Activated B cell treated with CpG ODN at 0.5 μM for 24 hours (primary cell): ENCODE measurements around the gene TXNDC5. TPM values are rescaled to one million over a fixed set of nuclear protein-coding genes. Genes with fewer than 3 reads are reported as not detected.

Experiments used
- ATAC-seq: fragments of 200-7000 bp; cut with Tn5 transposase; one replicate; pipeline ENCODE4 v1.10.0; 2021; ENCODE audit warnings: low read depth, mild to moderate bottlenecking, moderate library complexity
- CTCF ChIA-PET: fragments of 350-600 bp; sonication (Branson Sonifier 250); formaldehyde crosslinking; loops from one replicate; lab custom pipeline; 2021; ENCODE audit warnings: antibody characterized with exemption; lab: Charles Lee
- POLR2A ChIA-PET: fragments of 350-600 bp; sonication (Branson Sonifier 250); formaldehyde crosslinking; loops from one replicate; lab custom pipeline; 2021; ENCODE audit warnings: antibody characterized with exemption; lab: Charles Lee
- DNase-seq: peaks from one replicate; pipeline ENCODE4 v3.0.0; 2022
- H3K27ac Mint-ChIP-seq: one replicate; pipeline ENCODE4 v1.8.0; 2020; ENCODE audit warnings: mixed read lengths
- H3K27me3 Mint-ChIP-seq: one replicate; pipeline ENCODE4 v1.8.0; 2021; ENCODE audit warnings: mixed read lengths
- H3K36me3 Mint-ChIP-seq: one replicate; pipeline ENCODE4 v1.8.0; 2021; ENCODE audit warnings: low read depth, mixed read lengths
- H3K4me1 Mint-ChIP-seq: one replicate; pipeline ENCODE4 v1.8.0; 2021; ENCODE audit warnings: mixed read lengths
- H3K4me3 Mint-ChIP-seq: one replicate; pipeline ENCODE4 v1.8.0; 2020; ENCODE audit warnings: mild to moderate bottlenecking, mixed read lengths
- H3K9me3 Mint-ChIP-seq: one replicate; pipeline ENCODE4 v1.8.0; 2020; ENCODE audit warnings: mixed read lengths
- intact Hi-C: fragments of 100-400 bp; cut with micrococcal nuclease; formaldehyde crosslinking; loops from one replicate; pipeline ENCODE4 v1.15.1; 2024
- total RNA-seq: library from RNA; stranded (reverse); gene quantifications from 2 replicates; pipeline ENCODE4 v1.2.3, GENCODE V29; 2022
- TF ChIP-seq, protein P1 (sequence below): fragments of 200-600 bp; IDR thresholded peaks from one replicate; pipeline ENCODE4 v1.8.0; 2022; ENCODE audit warnings: antibody characterized with exemption, mild to moderate bottlenecking

The TXNDC5 gene
- total RNA-seq, 1 donor from 2014 or later, result 68.2 TPM

DNA sequence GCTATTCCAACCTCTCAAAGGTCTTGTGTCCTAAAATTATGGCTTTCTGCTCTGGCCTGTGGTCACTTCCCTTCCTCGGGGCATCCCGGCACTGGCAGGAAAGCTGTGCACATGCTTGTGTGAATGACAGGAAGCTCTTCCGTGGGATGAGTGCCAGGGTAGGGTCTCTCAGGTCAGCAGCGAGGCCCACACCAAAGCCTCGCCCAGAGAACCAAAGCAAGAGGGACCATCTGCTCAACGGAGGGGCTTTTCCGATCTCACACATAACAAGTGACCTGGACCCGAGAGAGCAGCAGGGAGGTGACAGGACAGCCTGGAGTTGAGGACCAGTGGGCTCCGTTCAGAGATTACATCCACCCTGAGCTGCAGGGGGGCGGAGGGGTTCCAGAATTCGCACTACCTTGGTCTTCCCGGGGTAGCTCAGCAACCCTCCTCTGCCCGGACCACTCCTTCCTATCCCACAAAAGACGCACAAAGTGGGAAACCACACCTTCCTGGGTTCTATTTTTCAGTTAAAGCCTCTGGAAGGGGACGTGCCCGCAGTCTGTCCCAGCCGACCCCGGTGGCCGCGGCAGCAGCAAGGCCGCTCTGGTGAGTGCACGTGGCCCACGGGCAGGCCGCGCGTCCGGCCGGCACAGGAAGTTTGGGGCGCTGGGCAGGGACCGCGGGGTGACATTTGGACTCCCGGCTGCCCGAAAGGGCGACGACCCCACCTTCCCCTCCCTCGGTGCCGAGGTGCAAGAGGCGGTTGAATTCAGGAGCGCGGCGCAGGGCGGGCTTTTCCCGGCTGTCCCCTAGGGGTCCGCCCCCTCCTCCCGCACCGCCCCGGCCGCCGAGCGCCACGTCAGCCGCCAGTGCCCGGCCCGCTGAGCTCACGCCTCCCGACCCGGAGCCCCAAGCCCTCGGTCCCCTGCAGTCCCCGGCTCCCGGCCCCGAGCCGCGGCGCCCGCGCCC is 988 bp downstream of the TXNDC5 start:
- peaks cover 7% of the 10 kb centered on the region for H3K36me3 Mint-ChIP-seq
- CTCF ChIA-PET, result interaction anchor here (1.1 kb wide), 1 partner anchor 23 kb away, joined by 3 read pairs; no protein-coding TSS in a partner anchor
- DNase-seq, result peak; percentile 44

DNA sequence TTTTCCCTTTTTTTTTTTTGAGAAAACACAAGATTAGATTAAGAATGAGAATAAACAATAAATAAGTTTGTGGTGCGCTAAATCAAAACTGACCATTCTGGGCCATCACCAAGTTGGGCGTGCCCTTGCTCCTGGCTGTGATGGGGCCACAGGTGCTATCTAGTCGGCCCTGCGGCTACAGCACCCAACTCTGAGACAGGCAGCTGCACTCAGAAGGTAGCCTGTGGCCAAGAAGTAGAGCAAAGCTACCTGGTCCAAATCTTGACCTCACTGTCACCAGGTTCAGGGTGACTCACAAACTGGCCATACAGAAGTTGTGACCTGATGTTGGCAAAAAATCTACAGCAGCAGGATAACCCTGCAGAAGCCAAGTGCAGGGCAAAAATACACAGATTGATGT is 3.4 kb downstream of the TXNDC5 start:
- Mint-ChIP-seq H3K27ac (no peak overlapping the region), H3K4me1 (peaks cover 32% of the 10 kb centered on the region), H3K4me3 (no peak overlapping the region), H3K27me3 (no peaks in the 10 kb centered on the region), H3K9me3 (no peaks in the 10 kb centered on the region), H3K36me3 (peaks cover 30% of the 10 kb centered on the region)
- ChIA-PET CTCF (no interaction called here), POLR2A (no interaction called here)
- TF ChIP-seq, protein P1, sequence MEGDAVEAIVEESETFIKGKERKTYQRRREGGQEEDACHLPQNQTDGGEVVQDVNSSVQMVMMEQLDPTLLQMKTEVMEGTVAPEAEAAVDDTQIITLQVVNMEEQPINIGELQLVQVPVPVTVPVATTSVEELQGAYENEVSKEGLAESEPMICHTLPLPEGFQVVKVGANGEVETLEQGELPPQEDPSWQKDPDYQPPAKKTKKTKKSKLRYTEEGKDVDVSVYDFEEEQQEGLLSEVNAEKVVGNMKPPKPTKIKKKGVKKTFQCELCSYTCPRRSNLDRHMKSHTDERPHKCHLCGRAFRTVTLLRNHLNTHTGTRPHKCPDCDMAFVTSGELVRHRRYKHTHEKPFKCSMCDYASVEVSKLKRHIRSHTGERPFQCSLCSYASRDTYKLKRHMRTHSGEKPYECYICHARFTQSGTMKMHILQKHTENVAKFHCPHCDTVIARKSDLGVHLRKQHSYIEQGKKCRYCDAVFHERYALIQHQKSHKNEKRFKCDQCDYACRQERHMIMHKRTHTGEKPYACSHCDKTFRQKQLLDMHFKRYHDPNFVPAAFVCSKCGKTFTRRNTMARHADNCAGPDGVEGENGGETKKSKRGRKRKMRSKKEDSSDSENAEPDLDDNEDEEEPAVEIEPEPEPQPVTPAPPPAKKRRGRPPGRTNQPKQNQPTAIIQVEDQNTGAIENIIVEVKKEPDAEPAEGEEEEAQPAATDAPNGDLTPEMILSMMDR, result no peak
- ATAC-seq (no peak), DNase-seq (no peak)
- intact Hi-C loops, result no loop called here

More for the DNA sequence above, 988 bp downstream of the TXNDC5 start:
- peak; percentile 51 for ATAC-seq
- TF ChIP-seq, protein P1, result no peak
- intact Hi-C loops, result loop anchor here (1.0 to 5.0 kb wide), 4 partner anchors 24 to 193 kb away; partner anchors contain the start of genes BLOC1S5, BMP6 and EEF1E1
- peaks cover 32% of the 10 kb centered on the region for H3K4me1 Mint-ChIP-seq
- POLR2A ChIA-PET, result interaction anchor here (1.0 to 1.7 kb wide), 2 partner anchors 9 to 23 kb away, joined by 3 to 8 read pairs; no protein-coding TSS in a partner anchor
- H3K27ac Mint-ChIP-seq, result peak overlapping the region; percentile 69
- H3K27me3 Mint-ChIP-seq, result no peaks in the 10 kb centered on the region
- H3K4me3 Mint-ChIP-seq, result peak overlapping the region; percentile 85
- H3K9me3 Mint-ChIP-seq, result no peaks in the 10 kb centered on the region

DNA sequence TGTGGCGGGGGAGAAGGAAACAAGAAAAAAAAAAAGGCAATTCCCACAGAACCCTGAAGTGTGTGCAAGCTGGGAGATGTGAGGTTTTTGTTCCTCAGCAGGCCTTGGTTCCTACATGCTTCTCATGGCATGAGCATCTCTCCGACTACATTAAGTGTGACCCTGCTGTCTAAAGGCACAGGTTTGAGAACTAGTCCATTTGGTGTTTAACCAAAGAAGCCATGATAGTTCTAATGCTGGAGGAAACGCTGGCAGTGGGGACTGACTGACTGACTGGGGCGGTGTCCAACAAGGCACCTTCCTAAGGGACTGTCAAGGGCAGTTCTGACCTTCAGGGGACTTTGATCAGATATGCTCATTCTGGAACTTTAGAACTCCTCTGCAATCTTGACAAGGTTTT is 3.8 kb downstream of the TXNDC5 start:
- intact Hi-C loops, result no loop called here
- TF ChIP-seq, protein P1, result no peak
- peak overlapping the region; percentile 19 for H3K27ac Mint-ChIP-seq
- H3K36me3 Mint-ChIP-seq, result peaks cover 34% of the 10 kb centered on the region
- CTCF ChIA-PET, result no interaction called here
- POLR2A ChIA-PET, result interaction anchor here (0.7 kb wide), 2 partner anchors 9 to 15 kb away, joined by 3 to 4 read pairs; no protein-coding TSS in a partner anchor
- no peaks in the 10 kb centered on the region for H3K27me3 Mint-ChIP-seq
- no peak overlapping the region for H3K4me3 Mint-ChIP-seq
- no peaks in the 10 kb centered on the region for H3K9me3 Mint-ChIP-seq
- DNase-seq (no peak), ATAC-seq (no peak)
- peaks cover 32% of the 10 kb centered on the region for H3K4me1 Mint-ChIP-seq

DNA sequence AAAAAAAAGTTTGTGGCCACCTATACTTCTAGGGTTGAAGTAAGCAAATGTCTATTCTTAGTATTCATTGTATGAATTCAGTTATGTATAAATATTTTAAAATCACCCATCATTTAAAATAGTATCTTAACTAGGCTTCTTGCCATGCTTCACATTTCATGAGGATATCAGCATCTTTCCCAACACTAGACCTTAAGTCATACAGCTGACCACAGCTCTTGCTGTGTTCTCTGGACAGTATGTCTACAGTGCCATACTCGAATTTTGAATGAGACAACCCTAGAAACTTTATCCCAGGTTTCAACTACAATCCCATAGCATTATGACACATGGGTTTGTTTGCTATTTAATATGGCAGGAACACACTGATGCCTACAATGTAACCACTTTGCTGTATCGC is 5.2 kb downstream of the TXNDC5 start:
- TF ChIP-seq, protein P1, result no peak
- H3K4me1 Mint-ChIP-seq, result peaks cover 38% of the 10 kb centered on the region
- DNase-seq, result no peak
- peaks cover 47% of the 10 kb centered on the region for H3K36me3 Mint-ChIP-seq
- ChIA-PET POLR2A (no interaction called here), CTCF (interaction anchor here (1.1 kb wide), 1 partner anchor 34 kb away, joined by 4 read pairs; no protein-coding TSS in a partner anchor)
- no peak for ATAC-seq
- peak overlapping the region; percentile 44 for H3K27ac Mint-ChIP-seq
- H3K4me3 Mint-ChIP-seq, result no peak overlapping the region
- intact Hi-C loops, result no loop called here
- H3K27me3 Mint-ChIP-seq, result no peaks in the 10 kb centered on the region
- H3K9me3 Mint-ChIP-seq, result no peaks in the 10 kb centered on the region
